Measurements from ENCODE around the gene ZNF439. TPM values are rescaled to one million over a fixed set of nuclear protein-coding genes. Genes with fewer than 3 reads are reported as not detected.
A peak's percentile ranks its signal among the peaks of the same experiment; 100 is the strongest.

Gene ZNF439
- total and polyA plus RNA-seq, 2 of the 13 experiments (the other 11 are each of a cell fraction or from before 2014, with no cell fraction given), result 2.9 to 4.9 TPM

GRCh38 chr19:11887611-11888531 lies 39.3 kb downstream of the ZNF439 start, which contains the start of gene ZNF69 (continued):
- TF ChIP-seq ZNF225 (CRISPR knock-in tag; IDR thresholded peaks at IDR 0.05) (peak; percentile 69), ZNF335 (CRISPR knock-in tag; IDR thresholded peaks at IDR 0.05) (peak; percentile 73; the same call in 1 of the 2 replicates), ZNF234 (CRISPR knock-in tag; conservative IDR thresholded peaks at IDR 0.05) (0 out of 2 replicates have a peak, but pooled peaks have one; percentile 39), TGIF2 (CRISPR knock-in tag; IDR thresholded peaks at IDR 0.05) (peak; percentile 50; the same call in 1 of the 2 replicates), YEATS4 (CRISPR knock-in tag; IDR thresholded peaks at IDR 0.05; ENCODE audit: borderline replicate concordance) (peak; percentile 59), ZFP36 (IDR thresholded peaks at IDR 0.05; ENCODE audit: borderline replicate concordance, low read depth, low read length, partially characterized antibody) (no peak), SCMH1 (CRISPR knock-in tag; IDR thresholded peaks at IDR 0.05; ENCODE audit: borderline replicate concordance) (no peak), GLI4 (CRISPR knock-in tag; IDR thresholded peaks at IDR 0.05; ENCODE audit: borderline replicate concordance) (peak; percentile 95; the same call in 1 of the 2 replicates), MYC (CRISPR knock-in tag; IDR thresholded peaks at IDR 0.05; ENCODE audit: borderline replicate concordance) (peak; percentile 86), ZNF761 (CRISPR knock-in tag; conservative IDR thresholded peaks at IDR 0.05) (peak; percentile 81; the same call in 1 of the 2 replicates), NFAT5 (CRISPR knock-in tag; IDR thresholded peaks at IDR 0.05) (peak; percentile 74; the same call in 1 of the 2 replicates), KDM5B (CRISPR knock-in tag; IDR thresholded peaks at IDR 0.05; ENCODE audit: borderline replicate concordance) (peak; percentile 49; the same call in 1 of the 2 replicates), RFXAP (CRISPR knock-in tag; IDR thresholded peaks at IDR 0.05; ENCODE audit: borderline replicate concordance) (peak; percentile 16; the same call in 1 of the 2 replicates), ZNF574 (CRISPR knock-in tag; IDR thresholded peaks at IDR 0.05) (peak; percentile 76; the same call in 1 of the 2 replicates), ZNF510 (CRISPR knock-in tag; IDR thresholded peaks at IDR 0.05; ENCODE audit: low read depth) (0 out of 2 replicates have a peak, but pooled peaks have one; percentile 49)
